GM21423 (cell line): Measurements from ENCODE around the gene KLHL11.

Experiments
- ATAC-seq: cut with Tn5 transposase; IDR thresholded peaks from one replicate; pipeline ENCODE4 v1.9.1; 2021; ENCODE audit warnings: mild to moderate bottlenecking, moderate library complexity; ENCODE audit not compliant: unreplicated experiment

KLHL11 gene

GRCh38 chr17:41864836-41865595 lies at the start of gene KLHL11:
TSS of gene KLHL11 (minus strand) at chr17:41865423. CDS start at chr17:41865370, 53 bp downstream.
- ATAC-seq: peak; percentile 75

GRCh38 chr17:41915020-41915419 lies 49.8 kb upstream of the KLHL11 start:
- ATAC-seq: no peak

GRCh38 chr17:41914358-41914766 lies 49.1 kb upstream of the KLHL11 start:
- no peak for ATAC-seq

- ATAC-seq: no peak
These were observed 48.6 kb upstream of the KLHL11 start for GRCh38 chr17:41913798-41914197.

GRCh38 chr17:41912925-41913324 lies 47.7 kb upstream of the KLHL11 start:
- ATAC-seq: no peak

- no peak for ATAC-seq
These were observed 45.6 kb upstream of the KLHL11 start for GRCh38 chr17:41910701-41911391.

- no peak for ATAC-seq
These were observed 43.9 kb upstream of the KLHL11 start for GRCh38 chr17:41909088-41909487.

GRCh38 chr17:41907633-41908539 lies 42.7 kb upstream of the KLHL11 start:
- ATAC-seq: no peak

GRCh38 chr17:41907185-41907556 lies 41.9 kb upstream of the KLHL11 start:
- ATAC-seq: no peak

- ATAC-seq: no peak
These were observed 41.4 kb upstream of the KLHL11 start for GRCh38 chr17:41906465-41907184.

- no peak for ATAC-seq
These were observed 39.9 kb upstream of the KLHL11 start for GRCh38 chr17:41905172-41905571.

- ATAC-seq: no peak
These were observed 39.1 kb upstream of the KLHL11 start for GRCh38 chr17:41904242-41904841.

- ATAC-seq: no peak
These were observed 36.4 kb upstream of the KLHL11 start for GRCh38 chr17:41901646-41902045.

GRCh38 chr17:41896726-41897125 lies 31.5 kb upstream of the KLHL11 start:
- no peak for ATAC-seq

GRCh38 chr17:41895617-41896016 lies 30.4 kb upstream of the KLHL11 start:
- ATAC-seq: no peak

GRCh38 chr17:41894791-41895331 lies 29.6 kb upstream of the KLHL11 start:
- no peak for ATAC-seq

- no peak for ATAC-seq
These were observed 28.2 kb upstream of the KLHL11 start for GRCh38 chr17:41893384-41893783.

- ATAC-seq: no peak
These were observed 26.8 kb upstream of the KLHL11 start for GRCh38 chr17:41892021-41892376.

- no peak for ATAC-seq
These were observed 26.2 kb upstream of the KLHL11 start for GRCh38 chr17:41891135-41892020.
